COLO668 (cell line): Measurements from ENCODE around the gene MATK.
A peak's percentile ranks its signal among the peaks of the same experiment; 100 is the strongest.
"Not testable (repeated sequence)": the region's sequence is repeated elsewhere in the genome, so short reads cannot be mapped to it uniquely, and the experiment has no call there.

ENCODE experiments used
- DNase-seq: peaks from one replicate; lab custom pipeline; 2025; ENCODE audit not compliant: unreplicated experiment; lab: John Stamatoyannopoulos, UW

Gene MATK

GRCh38 chr19:3816566-3817218, 30.5 kb upstream of the MATK start:
- DNase-seq = no peak

GRCh38 chr19:3816148-3816547, 30.0 kb upstream of the MATK start:
- not testable (repeated sequence) for DNase-seq

- DNase-seq = no peak
Measured at GRCh38 chr19:3814648-3815047, 28.5 kb upstream of the MATK start.

GRCh38 chr19:3813473-3814392, 27.6 kb upstream of the MATK start:
- no peak for DNase-seq

- no peak for DNase-seq
Measured at GRCh38 chr19:3810708-3811355, 24.7 kb upstream of the MATK start.

GRCh38 chr19:3809881-3810707, 23.9 kb upstream of the MATK start:
- no peak for DNase-seq

- no peak for DNase-seq
Measured at GRCh38 chr19:3808420-3809143, 22.4 kb upstream of the MATK start.

- DNase-seq = no peak
Measured at GRCh38 chr19:3807574-3808354, 21.6 kb upstream of the MATK start.

GRCh38 chr19:3807131-3807480, 20.9 kb upstream of the MATK start:
- no peak for DNase-seq

- no peak for DNase-seq
Measured at GRCh38 chr19:3805859-3806258, 19.7 kb upstream of the MATK start.

- no peak for DNase-seq
Measured at GRCh38 chr19:3804429-3804828, 18.2 kb upstream of the MATK start.

GRCh38 chr19:3803986-3804385, 17.8 kb upstream of the MATK start:
- no peak for DNase-seq

GRCh38 chr19:3803114-3803888, 17.1 kb upstream of the MATK start:
- DNase-seq = no peak

- DNase-seq = peak; percentile 61
Measured at GRCh38 chr19:3801412-3802096, 15.4 kb upstream of the MATK start.

GRCh38 chr19:3800996-3801395, 14.8 kb upstream of the MATK start:
- no peak for DNase-seq

- DNase-seq = no peak
Measured at GRCh38 chr19:3798137-3798536, 12.0 kb upstream of the MATK start.

- no peak for DNase-seq
Measured at GRCh38 chr19:3796358-3796757, 10.2 kb upstream of the MATK start.

GRCh38 chr19:3793799-3794198, 7.6 kb upstream of the MATK start:
- DNase-seq = no peak
